Keratinocyte (primary cell): ENCODE results near the gene CACNG7.

ENCODE experiments used
- CTCF ChIP-seq, 3 experiments: IDR thresholded peaks in 1 of 3; conservative IDR thresholded peaks in 1 of 3; optimal IDR thresholded peaks in 1 of 3; 2 replicates in 2 of 3; 3 replicates in 1 of 3; pipeline versions ENCODE3 to v1.5.1; 2011; ENCODE audit warnings: low read length in 3 of 3, mild to moderate bottlenecking in 3 of 3, moderate library complexity in 2 of 3, control low read depth in 1 of 3, inconsistent platforms in 1 of 3; ENCODE audit not compliant: insufficient read depth in 2 of 3; ENCODE audit errors: extremely low read depth in 1 of 3
- EZH2 ChIP-seq: IDR thresholded peaks from one replicate; pipeline ENCODE4 v1.6.1; 2012; ENCODE audit warnings: inconsistent platforms, mild to moderate bottlenecking, low read length, moderate library complexity

DNA sequence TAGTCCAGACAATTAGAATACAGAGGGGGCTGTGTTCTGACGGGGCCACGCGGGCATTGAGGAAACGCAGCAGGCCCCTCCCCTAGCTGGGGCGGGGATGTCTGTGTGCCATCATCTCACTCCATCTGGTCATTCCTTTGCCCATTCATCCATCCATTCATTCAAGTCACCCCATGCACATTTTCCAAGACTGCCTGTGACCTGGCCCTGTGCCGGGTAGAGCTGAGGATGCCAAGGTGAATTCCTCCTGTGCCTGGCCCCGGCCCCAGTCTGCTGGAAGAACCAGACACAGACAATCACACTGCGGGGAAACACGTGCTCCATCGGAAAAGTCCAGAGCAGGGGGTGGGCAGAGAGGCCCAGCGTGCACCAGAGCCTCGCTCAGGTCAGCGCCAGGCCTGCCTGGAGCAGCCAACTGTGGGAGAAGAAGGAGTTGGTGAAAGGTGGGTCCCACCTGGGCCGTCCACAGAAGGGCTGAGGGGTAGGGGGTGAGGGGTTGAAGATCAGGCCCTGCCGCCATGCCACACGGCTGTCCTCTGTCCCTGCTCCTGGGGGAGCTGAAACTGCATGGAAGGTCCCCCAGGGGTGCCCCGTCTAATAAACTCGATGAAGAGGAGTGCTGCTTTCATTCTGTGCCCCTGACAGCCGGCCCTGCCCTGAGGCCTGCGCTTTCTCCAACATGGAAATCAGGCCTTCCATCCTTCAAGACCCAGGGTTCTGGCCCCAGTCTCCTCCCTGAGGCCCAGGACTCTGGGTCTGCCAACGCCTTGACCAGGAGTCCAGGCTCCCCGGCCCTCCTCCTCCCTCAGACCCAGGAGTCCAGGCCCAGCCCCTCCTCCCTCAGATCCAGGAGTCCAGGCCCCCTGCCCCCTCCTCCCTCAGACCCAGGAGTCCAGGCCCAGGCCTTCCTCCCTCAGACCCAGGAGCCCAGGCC lies 80.8 kb downstream of the CACNG7 start:
- TF ChIP-seq CTCF (optimal IDR thresholded peaks at IDR 0.05 in 1 of 3, IDR thresholded peaks at IDR 0.05 in 1 of 3, conservative IDR thresholded peaks at IDR 0.05 in 1 of 3; ENCODE audit: extremely low read depth in 1 of 3, insufficient read depth in 2 of 3, low read length in 3 of 3) (no peak), EZH2 (no peak)
